HEK293 (cell line): ENCODE data around the gene PSORS1C1.

ENCODE experiments used
- CTCF ChIA-PET: fragments of 350-600 bp; formaldehyde crosslinking; extraction: SDS; loops from one replicate; lab custom pipeline; 2021; ENCODE audit warnings: antibody characterized with exemption; lab: Yijun Ruan, JAX
- POLR2A ChIA-PET: fragments of 300-600 bp; formaldehyde crosslinking; extraction: SDS; loops from one replicate; lab custom pipeline; 2020; ENCODE audit warnings: antibody characterized with exemption, inconsistent platforms; lab: Yijun Ruan, JAX
- H3K27ac ChIP-seq: fragments of 200-500 bp; sonication (Bioruptor generic); 2 replicates; pipeline ENCODE4 v1.5.1; 2014; ENCODE audit warnings: low read depth, low read length, control low read depth, inconsistent platforms; ENCODE audit errors: extremely low read depth
- H3K36me3 ChIP-seq, 2 experiments: fragments of 200-500 bp in 1 of 2; sonication (Bioruptor generic) in 1 of 2; 1 replicate in 1 of 2; 2 replicates in 1 of 2; pipeline ENCODE4 v1.5.1; 2014 to 2017; ENCODE audit warnings: inconsistent platforms in 2 of 2, low read length in 2 of 2; ENCODE audit not compliant: control insufficient read depth in 2 of 2, insufficient read depth in 1 of 2
- H3K4me1 ChIP-seq: fragments of 200-500 bp; sonication (Bioruptor generic); 2 replicates; pipeline ENCODE4 v1.5.1; 2014; ENCODE audit warnings: mild to moderate bottlenecking, low read length, inconsistent platforms; ENCODE audit not compliant: control insufficient read depth, insufficient read depth
- H3K4me3 ChIP-seq: 2 replicates; pipeline ENCODE4 v1.5.1; 2011; ENCODE audit warnings: low read depth, mild to moderate bottlenecking, control low read depth, low read length, moderate library complexity
- H3K9me3 ChIP-seq: fragments of 200-500 bp; sonication (Bioruptor generic); 2 replicates; pipeline ENCODE4 v1.5.1; 2014; ENCODE audit warnings: low read depth, low read length, inconsistent platforms; ENCODE audit not compliant: control insufficient read depth, insufficient read depth
- KLF9 ChIP-seq: fragments of 450-650 bp; formaldehyde crosslinking; IDR thresholded peaks from 2 replicates; pipeline ENCODE4 v1.5.1; 2016; ENCODE audit warnings: missing biosample characterization, missing genetic modification characterization, low read depth
- PBX3 ChIP-seq: sonication (generic); formaldehyde crosslinking; IDR thresholded peaks from 2 replicates; pipeline ENCODE4 v1.8.1; 2022; ENCODE audit warnings: mild to moderate bottlenecking, moderate library complexity, missing genetic modification reagents
- REST ChIP-seq: fragments of 450-650 bp; formaldehyde crosslinking; IDR thresholded peaks from 2 replicates; pipeline ENCODE4 v1.5.1; 2016; ENCODE audit warnings: missing biosample characterization, missing genetic modification characterization
- SCRT2 ChIP-seq: fragments of 450-650 bp; formaldehyde crosslinking; IDR thresholded peaks from 2 replicates; pipeline ENCODE4 v1.5.1; 2016; ENCODE audit warnings: missing biosample characterization, missing genetic modification characterization
- SP7 ChIP-seq: fragments of 450-650 bp; formaldehyde crosslinking; IDR thresholded peaks from 2 replicates; pipeline ENCODE4 v1.5.1; 2016; ENCODE audit warnings: missing biosample characterization, missing genetic modification characterization
- WT1 ChIP-seq: fragments of 450-650 bp; formaldehyde crosslinking; IDR thresholded peaks from 2 replicates; pipeline ENCODE4 v1.5.1; 2016; ENCODE audit warnings: missing biosample characterization, missing genetic modification characterization
- ZBTB44 ChIP-seq: fragments of 450-650 bp; IDR thresholded peaks from 2 replicates; pipeline ENCODE4 v1.5.1; 2018; ENCODE audit warnings: missing biosample characterization, mild to moderate bottlenecking, missing genetic modification characterization
- ZNF350 ChIP-seq: fragments of 450-650 bp; formaldehyde crosslinking; IDR thresholded peaks from 2 replicates; pipeline ENCODE4 v1.5.0; 2017; ENCODE audit warnings: missing biosample characterization, mild to moderate bottlenecking, missing genetic modification characterization
- ZNF391 ChIP-seq: fragments of 450-650 bp; formaldehyde crosslinking; IDR thresholded peaks from 2 replicates; pipeline ENCODE4 v1.5.1; 2016; ENCODE audit warnings: low read depth, missing biosample characterization, missing genetic modification characterization, borderline replicate concordance
- ZNF510 ChIP-seq: fragments of 450-650 bp; formaldehyde crosslinking; IDR thresholded peaks from 2 replicates; pipeline ENCODE4 v1.5.1; 2018; ENCODE audit warnings: mild to moderate bottlenecking, missing genetic modification characterization, missing biosample characterization; ENCODE audit not compliant: insufficient replicate concordance
- ZNF776 ChIP-seq: fragments of 450-650 bp; formaldehyde crosslinking; IDR thresholded peaks from 2 replicates; pipeline ENCODE4 v1.5.0; 2017; ENCODE audit warnings: missing biosample characterization, missing genetic modification characterization, borderline replicate concordance
- ZNF843 ChIP-seq: fragments of 450-650 bp; formaldehyde crosslinking; IDR thresholded peaks from 2 replicates; pipeline ENCODE4 v1.5.1; 2016; ENCODE audit warnings: missing biosample characterization, missing genetic modification characterization
- TF ChIP-seq, protein P1 (sequence below): fragments of 450-650 bp; formaldehyde crosslinking; IDR thresholded peaks from 2 replicates; pipeline ENCODE4 v1.5.1; 2016; ENCODE audit warnings: missing biosample characterization, missing genetic modification characterization
- TF ChIP-seq, protein P2 (sequence below): fragments of 450-650 bp; formaldehyde crosslinking; IDR thresholded peaks from 2 replicates; pipeline ENCODE4 v1.5.1; 2017; ENCODE audit warnings: missing biosample characterization, mild to moderate bottlenecking, missing genetic modification characterization, moderate library complexity
- TF ChIP-seq, protein P3 (sequence below): fragments of 450-650 bp; formaldehyde crosslinking; IDR thresholded peaks from 2 replicates; pipeline ENCODE4 v1.5.0; 2017; ENCODE audit warnings: missing biosample characterization, missing genetic modification characterization, borderline replicate concordance

The PSORS1C1 gene

GRCh38 chr6:31103136-31103535, 11.5 kb upstream of the PSORS1C1 start:
- Histone ChIP-seq H3K36me3 (no peaks in the 10 kb centered on the region; a peak in 1 of 3 replicates), H3K27ac (no peak overlapping the region), H3K4me3 (no peak overlapping the region), H3K4me1 (no peaks in the 10 kb centered on the region), H3K9me3 (no peaks in the 10 kb centered on the region)
- TF ChIP-seq KLF9: no peak
- no peak for TF ChIP-seq PBX3 (CRISPR knock-in tag)
- no peak for TF ChIP-seq WT1 (tag by site-specific recombination)
- ChIA-PET CTCF (interaction anchor here (0.6 to 3.1 kb wide), 11 partner anchors 8 to 484 kb away, joined by 3 to 20 read pairs (median 6); partner anchors contain the start of genes C6orf15 and PSORS1C1), POLR2A (interaction anchor here (0.7 to 0.9 kb wide), 2 partner anchors 14 to 271 kb away, joined by 3 read pairs; no protein-coding TSS in a partner anchor)

- Histone ChIP-seq H3K27ac (no peak overlapping the region), H3K4me3 (no peak overlapping the region)
- no peak for TF ChIP-seq REST (tag by site-specific recombination)
- TF ChIP-seq, protein P1, sequence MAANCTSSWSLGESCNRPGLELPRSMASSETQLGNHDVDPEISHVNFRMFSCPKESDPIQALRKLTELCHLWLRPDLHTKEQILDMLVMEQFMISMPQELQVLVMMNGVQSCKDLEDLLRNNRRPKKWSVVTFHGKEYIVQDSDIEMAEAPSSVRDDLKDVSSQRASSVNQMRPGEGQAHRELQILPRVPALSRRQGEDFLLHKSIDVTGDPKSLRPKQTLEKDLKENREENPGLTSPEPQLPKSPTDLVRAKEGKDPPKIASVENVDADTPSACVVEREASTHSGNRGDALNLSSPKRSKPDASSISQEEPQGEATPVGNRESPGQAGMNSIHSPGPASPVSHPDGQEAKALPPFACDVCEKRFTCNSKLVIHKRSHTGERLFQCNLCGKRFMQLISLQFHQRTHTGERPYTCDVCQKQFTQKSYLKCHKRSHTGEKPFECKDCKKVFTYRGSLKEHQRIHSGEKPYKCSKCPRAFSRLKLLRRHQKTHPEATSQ (tag by site-specific recombination): no peak
- TF ChIP-seq, all 188 proteins: peak for 0
- Histone ChIP-seq H3K4me1 (no peaks in the 10 kb centered on the region), H3K9me3 (no peaks in the 10 kb centered on the region), H3K36me3 (no peaks in the 10 kb centered on the region; a peak in 1 of 3 replicates)
- CTCF ChIA-PET: no interaction called here
- POLR2A ChIA-PET: no interaction called here
Observed at GRCh38 chr6:31107052-31107451, 7.5 kb upstream of the PSORS1C1 start.

- ChIA-PET CTCF (interaction anchor here (0.8 to 1.8 kb wide), 8 partner anchors 9 to 256 kb away, joined by 3 to 6 read pairs (median 4); no protein-coding TSS in a partner anchor), POLR2A (no interaction called here)
- H3K27ac ChIP-seq: no peak overlapping the region
- peaks cover 7% of the 10 kb centered on the region for H3K4me1 ChIP-seq
- no peaks in the 10 kb centered on the region for H3K9me3 ChIP-seq
- no peak overlapping the region for H3K4me3 ChIP-seq
- no peaks in the 10 kb centered on the region for H3K36me3 ChIP-seq
- TF ChIP-seq ZNF843 (tag by site-specific recombination) (no peak), ZNF510 (tag by site-specific recombination) (no peak), ZNF391 (tag by site-specific recombination) (no peak), SCRT2 (tag by site-specific recombination) (no peak), ZNF350 (tag by site-specific recombination) (no peak), ZBTB44 (tag by site-specific recombination) (no peak), ZNF776 (tag by site-specific recombination) (no peak), SP7 (no peak)
- TF ChIP-seq, protein P2, sequence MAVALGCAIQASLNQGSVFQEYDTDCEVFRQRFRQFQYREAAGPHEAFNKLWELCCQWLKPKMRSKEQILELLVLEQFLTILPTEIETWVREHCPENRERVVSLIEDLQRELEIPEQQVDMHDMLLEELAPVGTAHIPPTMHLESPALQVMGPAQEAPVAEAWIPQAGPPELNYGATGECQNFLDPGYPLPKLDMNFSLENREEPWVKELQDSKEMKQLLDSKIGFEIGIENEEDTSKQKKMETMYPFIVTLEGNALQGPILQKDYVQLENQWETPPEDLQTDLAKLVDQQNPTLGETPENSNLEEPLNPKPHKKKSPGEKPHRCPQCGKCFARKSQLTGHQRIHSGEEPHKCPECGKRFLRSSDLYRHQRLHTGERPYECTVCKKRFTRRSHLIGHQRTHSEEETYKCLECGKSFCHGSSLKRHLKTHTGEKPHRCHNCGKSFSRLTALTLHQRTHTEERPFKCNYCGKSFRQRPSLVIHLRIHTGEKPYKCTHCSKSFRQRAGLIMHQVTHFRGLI: no peak
- TF ChIP-seq, protein P3, sequence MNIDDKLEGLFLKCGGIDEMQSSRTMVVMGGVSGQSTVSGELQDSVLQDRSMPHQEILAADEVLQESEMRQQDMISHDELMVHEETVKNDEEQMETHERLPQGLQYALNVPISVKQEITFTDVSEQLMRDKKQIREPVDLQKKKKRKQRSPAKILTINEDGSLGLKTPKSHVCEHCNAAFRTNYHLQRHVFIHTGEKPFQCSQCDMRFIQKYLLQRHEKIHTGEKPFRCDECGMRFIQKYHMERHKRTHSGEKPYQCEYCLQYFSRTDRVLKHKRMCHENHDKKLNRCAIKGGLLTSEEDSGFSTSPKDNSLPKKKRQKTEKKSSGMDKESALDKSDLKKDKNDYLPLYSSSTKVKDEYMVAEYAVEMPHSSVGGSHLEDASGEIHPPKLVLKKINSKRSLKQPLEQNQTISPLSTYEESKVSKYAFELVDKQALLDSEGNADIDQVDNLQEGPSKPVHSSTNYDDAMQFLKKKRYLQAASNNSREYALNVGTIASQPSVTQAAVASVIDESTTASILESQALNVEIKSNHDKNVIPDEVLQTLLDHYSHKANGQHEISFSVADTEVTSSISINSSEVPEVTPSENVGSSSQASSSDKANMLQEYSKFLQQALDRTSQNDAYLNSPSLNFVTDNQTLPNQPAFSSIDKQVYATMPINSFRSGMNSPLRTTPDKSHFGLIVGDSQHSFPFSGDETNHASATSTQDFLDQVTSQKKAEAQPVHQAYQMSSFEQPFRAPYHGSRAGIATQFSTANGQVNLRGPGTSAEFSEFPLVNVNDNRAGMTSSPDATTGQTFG: no peak
Observed at GRCh38 chr6:31110825-31111582, 3.6 kb upstream of the PSORS1C1 start.
